HG03280 (cell line): ENCODE results near the gene ATP6V1B1.
"Not testable (repeated sequence)": the region's sequence is repeated elsewhere in the genome, so short reads cannot be mapped to it uniquely, and the experiment has no call there.

Experiments
- ATAC-seq: cut with Tn5 transposase; IDR thresholded peaks from one replicate; pipeline ENCODE4 v1.9.1; 2021; ENCODE audit warnings: mild to moderate bottlenecking, moderate library complexity; ENCODE audit not compliant: unreplicated experiment

ATP6V1B1 gene

GRCh38 chr2:70987386-70987785 lies 51.7 kb downstream of the ATP6V1B1 start:
- no peak for ATAC-seq

DNA sequence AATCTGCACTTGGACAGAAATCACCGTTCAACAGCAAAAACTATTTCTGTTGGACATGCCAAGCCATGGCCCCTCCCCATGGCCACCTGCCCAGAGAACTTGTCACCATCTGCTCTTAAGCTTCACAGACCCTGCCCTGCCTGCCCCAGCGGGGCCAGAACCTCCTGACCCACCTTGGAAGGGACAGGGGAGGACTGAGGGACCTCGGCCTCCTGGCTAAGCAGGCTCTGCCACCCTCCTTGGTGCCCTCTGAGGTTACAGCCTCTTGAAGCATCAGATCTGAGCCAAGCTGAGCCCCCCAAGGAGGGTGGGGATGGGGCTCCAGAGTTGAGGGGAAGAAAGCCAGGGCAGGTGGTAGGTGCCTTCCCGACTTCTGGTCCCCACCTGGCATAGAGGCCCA lies 52.5 kb downstream of the ATP6V1B1 start:
- ATAC-seq: no peak

GRCh38 chr2:70988726-70989648 lies 53.3 kb downstream of the ATP6V1B1 start:
- ATAC-seq: no peak

- ATAC-seq: no peak
Measured at GRCh38 chr2:70990216-70990615, 54.5 kb downstream of the ATP6V1B1 start.

DNA sequence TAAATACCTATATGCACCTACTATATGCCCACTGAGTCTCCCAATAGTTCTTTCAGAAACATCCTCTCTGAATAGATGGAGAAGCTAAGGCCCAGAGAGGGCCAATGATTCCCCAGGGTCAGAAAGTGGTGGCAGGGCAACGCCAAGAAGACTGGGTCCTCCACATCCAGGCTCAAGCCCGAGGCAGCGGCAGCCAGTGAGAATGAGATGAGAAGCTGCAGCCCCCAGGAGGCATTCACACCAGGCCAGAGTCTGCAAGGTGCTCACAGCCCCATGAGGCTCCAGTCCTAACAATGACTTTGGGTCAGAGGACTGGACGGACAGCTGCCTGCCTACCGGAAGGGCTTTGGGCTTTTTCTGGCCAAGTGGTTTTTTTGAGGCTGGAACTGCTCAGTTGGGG lies 55.4 kb downstream of the ATP6V1B1 start:
- ATAC-seq: no peak

DNA sequence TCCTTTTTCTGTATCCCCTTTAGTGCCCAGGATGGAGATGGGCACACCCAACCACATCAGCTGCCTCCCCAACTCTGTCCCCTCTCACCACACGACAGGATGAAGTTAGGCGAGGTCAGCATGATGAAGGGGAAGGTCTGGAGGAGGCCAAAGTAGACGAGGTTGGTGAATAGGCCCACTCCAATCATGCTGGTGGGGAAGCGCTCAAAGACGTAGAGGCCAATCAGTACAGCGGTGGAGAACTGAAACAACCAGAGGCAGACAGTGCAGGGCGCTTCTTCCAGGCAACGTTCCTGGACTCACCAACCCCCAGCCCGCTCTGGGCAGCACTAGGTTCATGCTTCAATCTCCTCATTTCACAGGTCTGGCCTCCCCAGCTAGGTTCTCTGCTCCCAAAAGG lies 56.0 kb downstream of the ATP6V1B1 start:
- ATAC-seq: no peak

- no peak for ATAC-seq
Measured at GRCh38 chr2:70992945-70993853, 57.5 kb downstream of the ATP6V1B1 start.

- ATAC-seq: peak; percentile 27
Measured at GRCh38 chr2:70994009-70994698, 58.5 kb downstream of the ATP6V1B1 start.

DNA sequence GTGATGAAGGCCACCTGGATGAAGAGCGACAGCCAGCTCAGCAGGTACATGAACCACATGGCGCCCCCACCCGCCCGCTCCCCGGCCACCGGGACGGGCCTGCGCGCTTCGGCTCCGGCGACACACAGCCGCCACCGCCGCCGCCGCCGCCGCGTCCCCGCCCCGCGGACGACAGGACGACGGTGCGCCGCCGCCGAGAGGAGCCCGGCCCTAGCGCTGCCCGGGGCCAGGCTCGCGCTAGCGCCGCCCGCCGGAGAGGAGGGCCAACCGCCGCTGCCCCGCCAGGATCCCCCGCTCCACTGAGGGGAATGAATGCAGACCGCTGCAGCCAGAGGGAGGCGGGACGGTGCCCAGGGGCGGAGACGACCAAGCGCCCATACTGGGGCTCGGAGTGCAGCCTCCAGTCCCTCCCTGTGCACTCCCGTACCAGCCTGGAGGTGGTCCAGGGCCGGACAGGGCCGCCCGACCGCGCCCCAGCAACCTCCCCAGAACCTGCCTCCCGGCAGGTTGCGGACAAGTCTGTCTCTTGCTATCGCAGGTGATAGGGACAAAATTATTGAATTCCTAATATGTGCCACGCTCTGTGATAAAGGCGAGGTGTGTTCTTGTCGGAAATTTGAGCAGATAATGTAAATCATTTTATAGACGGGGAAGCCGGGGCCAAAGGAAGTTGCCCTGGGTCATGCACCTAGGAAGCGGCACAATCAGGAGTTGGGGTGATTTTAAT lies 59.2 kb downstream of the ATP6V1B1 start, which contains the start of gene TEX261:
Gene TEX261 (minus strand): TSS at position 175 of the 727 bp plus-strand sequence. CDS start 116 bp downstream, at position 59.
- peak; percentile 97 for ATAC-seq

DNA sequence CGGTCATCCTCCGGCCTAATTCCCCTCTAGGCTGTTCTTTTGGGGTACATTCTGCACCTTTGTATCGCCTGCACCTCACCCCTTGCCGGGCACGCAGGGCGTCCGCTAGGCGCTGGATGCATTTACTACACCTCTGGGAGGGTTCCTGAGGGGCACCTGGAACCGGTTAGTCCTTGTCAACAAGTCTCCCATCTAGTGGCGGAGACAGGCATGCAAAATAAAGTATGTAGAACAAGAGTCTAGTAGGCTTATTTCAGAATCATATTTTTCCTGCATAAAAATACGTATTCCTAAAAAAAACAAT lies 59.7 kb downstream of the ATP6V1B1 start:
- peak; percentile 42 for ATAC-seq

DNA sequence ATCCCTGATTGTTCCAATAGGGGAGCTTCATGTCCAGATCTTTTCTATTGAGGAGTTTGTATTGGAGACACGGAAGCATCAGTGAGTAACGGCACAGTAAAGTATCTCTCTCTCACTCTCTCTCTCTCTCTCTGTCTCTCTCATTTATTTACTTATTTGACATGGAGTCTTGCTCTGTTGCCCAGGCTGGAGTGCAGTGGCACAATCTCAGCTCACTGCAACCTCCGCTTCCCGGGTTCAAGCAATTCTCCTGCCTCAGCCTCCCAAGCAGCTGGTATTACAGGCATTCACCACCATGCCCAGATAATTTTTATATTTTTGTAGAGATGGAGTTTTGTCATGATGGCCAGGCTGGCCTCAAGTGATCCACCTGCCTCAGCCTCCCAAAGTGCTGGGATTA lies 63.2 kb downstream of the ATP6V1B1 start:
- not testable (repeated sequence) for ATAC-seq

GRCh38 chr2:70999362-70999761 lies 63.7 kb downstream of the ATP6V1B1 start:
- ATAC-seq: no peak

- not testable (repeated sequence) for ATAC-seq
Measured at GRCh38 chr2:70999931-71000330, 64.2 kb downstream of the ATP6V1B1 start.

- peak; percentile 94 for ATAC-seq
Measured at GRCh38 chr2:71000780-71001591, 65.3 kb downstream of the ATP6V1B1 start.

DNA sequence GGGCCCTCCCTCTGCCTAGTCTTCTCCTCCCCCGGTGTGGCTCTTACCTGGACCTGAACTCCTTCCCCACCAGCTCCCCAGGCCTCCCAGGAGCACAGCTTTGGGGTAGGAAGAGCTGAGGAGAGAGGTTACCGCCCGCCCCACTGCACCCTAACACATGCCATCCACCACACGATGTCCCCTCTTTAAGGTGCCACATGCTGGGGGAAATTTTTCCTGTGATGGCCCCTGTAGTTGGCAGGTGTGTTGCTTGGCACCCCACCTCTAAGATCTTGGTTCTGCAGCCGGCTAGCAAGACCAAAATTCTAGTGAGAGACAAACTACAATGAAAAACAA lies 65.9 kb downstream of the ATP6V1B1 start:
- ATAC-seq: no peak

GRCh38 chr2:71001981-71002570 lies 66.4 kb downstream of the ATP6V1B1 start:
- no peak for ATAC-seq

DNA sequence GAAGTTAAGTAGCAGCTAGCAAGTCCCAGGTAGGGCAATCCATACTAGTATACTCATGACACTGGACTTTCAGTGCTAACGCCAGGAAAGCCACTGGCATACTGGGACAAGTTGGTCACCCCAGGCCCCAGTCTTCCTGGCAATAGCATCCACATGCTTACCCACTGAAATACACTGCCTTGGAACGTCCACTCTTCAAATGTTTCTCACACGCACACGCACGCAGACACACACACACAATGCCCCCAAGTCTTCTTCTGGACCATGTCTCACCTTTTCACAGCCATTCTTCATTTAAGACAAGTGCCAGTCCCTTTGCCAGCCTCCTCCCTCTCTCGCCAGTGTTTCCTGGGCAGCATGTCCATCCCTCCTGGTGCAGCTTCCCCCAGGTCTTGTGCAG lies 67.7 kb downstream of the ATP6V1B1 start:
- ATAC-seq: no peak

DNA sequence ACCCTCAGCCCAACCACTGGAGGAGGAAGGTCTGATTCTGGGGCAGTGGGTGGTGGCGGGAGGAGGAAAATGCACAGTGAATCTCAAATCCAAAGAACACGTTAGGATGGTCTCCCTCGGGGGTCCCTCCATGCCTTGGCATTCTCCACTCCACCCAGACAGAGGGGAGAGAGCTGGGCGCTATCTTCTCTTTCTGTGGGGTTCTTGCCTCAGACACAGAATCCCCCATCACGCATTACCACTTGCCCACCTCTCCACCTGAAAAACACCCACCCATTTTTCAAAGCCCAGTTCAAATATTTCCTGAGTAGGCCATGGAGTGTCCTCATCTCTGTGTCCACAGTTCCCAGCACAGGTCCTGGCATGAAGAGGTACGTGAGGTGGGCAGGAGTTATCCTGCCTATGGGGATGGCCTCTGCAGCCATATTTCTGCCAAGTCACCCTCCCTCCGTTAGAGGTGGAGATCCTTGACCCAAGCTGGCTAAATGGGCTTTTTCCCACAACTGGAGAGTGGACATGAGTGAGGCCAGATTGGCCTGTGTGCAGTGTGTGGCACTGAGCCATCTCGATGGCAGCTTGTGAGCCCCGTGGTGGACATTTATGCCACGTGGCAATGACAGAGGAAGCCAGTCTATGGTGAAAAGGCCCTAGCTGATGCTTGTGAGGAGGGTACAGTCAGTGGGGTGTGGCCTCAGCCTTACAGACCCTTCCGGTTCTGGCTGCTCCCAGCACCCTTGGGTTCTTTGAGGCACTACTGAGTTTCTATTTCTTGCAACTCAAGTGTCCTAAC lies 68.5 kb downstream of the ATP6V1B1 start:
- no peak for ATAC-seq

- no peak for ATAC-seq
Measured at GRCh38 chr2:71004857-71005256, 69.2 kb downstream of the ATP6V1B1 start.
